Testis (tissue), 2 donors: ENCODE results near the gene UMPS.

ENCODE experiments used
- CTCF ChIP-seq, 3 experiments: fragments of 450-650 bp in 2 of 3; fragments of 200-600 bp in 1 of 3; sonication (generic) in 1 of 3; IDR thresholded peaks; one replicate each; pipeline ENCODE4 v1.5.1; 2016 to 2019; ENCODE audit warnings: antibody characterized with exemption in 3 of 3, mild to moderate bottlenecking in 2 of 3, moderate library complexity in 1 of 3
- POLR2A ChIP-seq: fragments of 450-650 bp; IDR thresholded peaks from one replicate; pipeline ENCODE4 v1.6.1; 2017; ENCODE audit warnings: antibody characterized with exemption, mild to moderate bottlenecking, moderate library complexity

DNA sequence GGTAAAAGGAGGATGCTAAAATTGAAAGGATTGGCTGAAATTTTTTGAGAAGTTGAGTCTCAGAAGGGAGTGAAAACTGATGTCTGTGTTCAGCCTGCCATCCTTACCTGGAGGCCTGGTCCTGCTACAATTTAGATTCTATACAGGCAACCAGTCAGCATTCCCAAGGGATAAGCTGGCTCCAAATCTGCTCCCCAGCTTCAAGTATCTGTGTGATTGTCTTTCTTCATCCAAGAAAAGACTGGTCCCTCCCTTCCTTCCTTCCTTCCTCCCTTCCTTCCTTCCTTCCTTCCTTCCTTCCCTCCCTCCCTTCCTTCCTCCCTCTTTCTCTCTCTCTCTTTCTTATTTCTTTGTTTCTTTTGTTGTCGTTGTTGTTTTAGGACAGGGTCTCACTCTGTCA lies 24.7 kb upstream of the UMPS start:
- TF ChIP-seq POLR2A (no peak), CTCF (IDR thresholded peaks at IDR 0.05) (no peak)
